NB4 (cell line): ENCODE measurements around the gene GPATCH8.
A peak's percentile ranks its signal among the peaks of the same experiment; 100 is the strongest.

Experiments used
- DNase-seq: peaks from one replicate; pipeline ENCODE4 v3.0.0; 2010; ENCODE audit warnings: low read depth
- H3K4me3 ChIP-seq: one replicate; pipeline ENCODE4 v1.5.1; 2011; ENCODE audit warnings: mild to moderate bottlenecking, low read depth, low read length, moderate library complexity
- MYC ChIP-seq: IDR thresholded peaks from 2 replicates; pipeline ENCODE4 v1.6.1; 2011; ENCODE audit warnings: low read depth, low read length
- POLR2A ChIP-seq: IDR thresholded peaks from 2 replicates; pipeline ENCODE4 v1.6.1; 2011; ENCODE audit warnings: mild to moderate bottlenecking; ENCODE audit not compliant: insufficient read length; ENCODE audit errors: extremely low read depth
- TF ChIP-seq, protein P1 (sequence below): IDR thresholded peaks from one replicate; pipeline ENCODE4 v1.5.1; 2012; ENCODE audit warnings: low read depth, low read length
- TF ChIP-seq, protein P2 (sequence below): IDR thresholded peaks from 2 replicates; pipeline ENCODE4 v1.6.1; 2011; ENCODE audit warnings: low read depth, low read length

The GPATCH8 gene

DNA sequence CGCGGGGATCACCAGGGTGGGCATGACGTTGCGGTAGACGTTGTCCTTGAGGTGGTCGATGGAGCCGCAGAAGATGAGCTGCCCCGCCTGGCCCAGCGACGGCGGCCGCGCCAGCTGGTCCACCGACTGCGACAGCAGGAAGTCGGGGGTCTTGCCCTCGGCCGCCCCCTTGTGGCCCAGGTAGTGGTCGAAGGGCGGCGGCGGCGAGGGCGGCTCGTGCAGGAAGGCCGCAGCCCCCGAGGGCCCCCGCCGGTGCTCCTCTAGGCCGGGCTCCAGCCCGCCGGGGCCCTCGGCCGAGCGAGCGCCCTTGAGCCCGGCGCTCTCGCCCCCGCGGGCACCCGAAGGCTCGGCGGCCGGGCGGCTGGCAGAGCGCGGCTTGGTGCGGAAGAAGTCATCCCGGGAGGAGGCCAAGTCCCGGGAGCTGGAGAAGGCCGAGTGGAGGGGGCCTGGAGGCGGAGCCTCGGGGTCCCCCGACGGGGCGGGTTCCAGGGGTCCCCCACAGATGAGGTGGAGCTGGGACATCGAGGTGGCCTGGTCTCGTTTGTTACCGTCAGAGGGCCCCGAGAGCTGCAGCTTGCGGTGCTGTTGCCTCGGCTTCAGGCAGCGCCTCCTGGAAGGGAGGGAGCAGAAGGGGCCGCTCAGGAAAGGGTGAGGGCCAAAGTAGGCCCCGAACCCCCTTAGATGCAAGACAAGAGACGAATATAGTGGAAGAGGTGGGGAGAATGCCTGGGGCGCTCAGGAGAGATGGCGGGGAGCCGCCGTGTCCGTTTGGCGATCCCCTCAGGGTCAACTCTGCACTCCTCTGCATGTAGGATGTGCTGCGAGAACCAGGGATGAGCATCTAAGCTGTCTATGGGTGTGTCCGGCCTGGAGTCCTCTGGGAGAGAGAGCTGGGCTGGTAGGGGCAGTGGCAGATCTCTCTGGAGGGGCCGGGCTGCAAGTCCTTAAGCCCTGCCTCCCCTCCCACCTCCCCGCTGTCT, 148.3 kb downstream of the GPATCH8 start:
- TF ChIP-seq, protein P1, sequence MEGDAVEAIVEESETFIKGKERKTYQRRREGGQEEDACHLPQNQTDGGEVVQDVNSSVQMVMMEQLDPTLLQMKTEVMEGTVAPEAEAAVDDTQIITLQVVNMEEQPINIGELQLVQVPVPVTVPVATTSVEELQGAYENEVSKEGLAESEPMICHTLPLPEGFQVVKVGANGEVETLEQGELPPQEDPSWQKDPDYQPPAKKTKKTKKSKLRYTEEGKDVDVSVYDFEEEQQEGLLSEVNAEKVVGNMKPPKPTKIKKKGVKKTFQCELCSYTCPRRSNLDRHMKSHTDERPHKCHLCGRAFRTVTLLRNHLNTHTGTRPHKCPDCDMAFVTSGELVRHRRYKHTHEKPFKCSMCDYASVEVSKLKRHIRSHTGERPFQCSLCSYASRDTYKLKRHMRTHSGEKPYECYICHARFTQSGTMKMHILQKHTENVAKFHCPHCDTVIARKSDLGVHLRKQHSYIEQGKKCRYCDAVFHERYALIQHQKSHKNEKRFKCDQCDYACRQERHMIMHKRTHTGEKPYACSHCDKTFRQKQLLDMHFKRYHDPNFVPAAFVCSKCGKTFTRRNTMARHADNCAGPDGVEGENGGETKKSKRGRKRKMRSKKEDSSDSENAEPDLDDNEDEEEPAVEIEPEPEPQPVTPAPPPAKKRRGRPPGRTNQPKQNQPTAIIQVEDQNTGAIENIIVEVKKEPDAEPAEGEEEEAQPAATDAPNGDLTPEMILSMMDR, result peak; percentile 34
- TF ChIP-seq MYC, result no peak

DNA sequence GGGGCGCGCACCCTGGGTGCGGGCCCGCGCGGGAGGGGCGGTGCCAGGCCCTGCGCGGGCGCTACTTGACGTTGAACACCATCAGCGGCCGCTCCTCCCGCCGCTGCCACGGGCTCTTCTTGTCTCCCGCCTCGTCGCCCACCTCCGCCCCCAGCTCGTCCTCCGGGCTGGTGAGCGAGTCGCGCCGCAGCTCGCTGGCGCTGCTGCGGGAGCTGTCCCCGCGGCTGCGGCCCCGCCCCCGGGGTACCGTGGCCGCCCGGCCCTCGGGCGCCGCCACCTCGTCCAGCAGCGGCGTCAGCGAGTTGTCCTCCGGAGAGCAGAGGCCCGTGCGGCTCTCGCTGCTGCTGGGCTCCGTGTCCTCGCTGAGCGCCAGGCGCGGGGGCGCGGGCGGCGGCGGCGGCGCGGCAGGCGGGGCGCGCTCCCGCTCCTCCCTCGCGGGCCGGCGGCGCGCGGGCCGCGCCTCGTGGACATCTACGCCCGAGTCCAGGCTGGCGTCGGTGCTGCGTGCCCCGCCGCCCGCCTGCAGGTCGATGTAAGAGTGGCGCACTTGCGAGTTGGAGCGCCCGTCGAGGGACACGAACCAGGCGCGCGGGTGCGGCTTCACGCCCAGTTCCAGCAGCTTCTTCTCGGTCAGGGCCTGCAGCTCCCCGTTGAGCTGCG, 149.4 kb downstream of the GPATCH8 start:
- H3K4me3 ChIP-seq, result no peak overlapping the region
- TF ChIP-seq, protein P1, result no peak
- TF ChIP-seq POLR2A, result no peak
- no peak for TF ChIP-seq MYC
- TF ChIP-seq, protein P2, sequence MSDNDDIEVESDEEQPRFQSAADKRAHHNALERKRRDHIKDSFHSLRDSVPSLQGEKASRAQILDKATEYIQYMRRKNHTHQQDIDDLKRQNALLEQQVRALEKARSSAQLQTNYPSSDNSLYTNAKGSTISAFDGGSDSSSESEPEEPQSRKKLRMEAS, result no peak
- no peak for DNase-seq

More for the DNA sequence above, 148.3 kb downstream of the GPATCH8 start:
- peak; percentile 76 for DNase-seq
- no peak overlapping the region for H3K4me3 ChIP-seq

DNA sequence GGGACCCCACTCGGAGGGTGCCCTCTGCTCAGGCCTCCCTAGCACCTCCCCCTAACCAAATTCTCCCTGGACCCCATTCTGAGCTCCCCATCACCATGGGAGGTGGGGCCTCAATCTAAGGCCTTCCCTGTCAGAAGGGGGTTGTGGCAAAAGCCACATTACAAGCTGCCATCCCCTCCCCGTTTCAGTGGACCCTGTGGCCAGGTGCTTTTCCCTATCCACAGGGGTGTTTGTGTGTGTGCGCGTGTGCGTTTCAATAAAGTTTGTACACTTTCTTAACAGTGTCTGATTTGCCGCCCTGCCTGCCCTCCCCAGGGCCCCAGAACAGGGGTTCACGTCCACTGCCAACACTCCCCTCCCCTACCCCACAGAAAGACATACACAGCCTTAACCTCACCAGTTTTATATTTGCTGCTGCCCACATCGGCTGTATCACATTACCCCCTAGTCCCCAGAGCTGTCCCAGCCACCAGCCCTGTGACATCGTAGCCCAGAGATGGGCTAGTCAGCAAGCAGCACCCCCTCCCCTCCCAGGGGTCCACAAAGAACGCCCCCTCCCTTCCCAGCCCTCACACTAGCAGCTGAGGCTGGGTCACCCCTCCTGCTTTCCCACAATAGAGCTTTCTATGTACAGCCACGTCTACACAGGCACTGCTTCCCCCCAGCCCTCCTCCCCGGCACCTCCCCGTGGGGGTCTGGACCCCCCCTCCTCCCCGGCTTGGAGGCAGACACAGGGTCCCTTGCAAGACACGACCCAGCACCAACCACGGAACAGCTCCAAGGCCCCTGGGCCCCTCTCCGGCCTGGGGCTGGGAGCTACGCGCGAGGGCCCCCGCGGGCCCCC, 150.2 kb downstream of the GPATCH8 start:
- no peak overlapping the region for H3K4me3 ChIP-seq
- DNase-seq, result no peak
- TF ChIP-seq POLR2A, result no peak
- TF ChIP-seq, protein P2, result no peak
- TF ChIP-seq, protein P1, result no peak
- no peak for TF ChIP-seq MYC

DNA sequence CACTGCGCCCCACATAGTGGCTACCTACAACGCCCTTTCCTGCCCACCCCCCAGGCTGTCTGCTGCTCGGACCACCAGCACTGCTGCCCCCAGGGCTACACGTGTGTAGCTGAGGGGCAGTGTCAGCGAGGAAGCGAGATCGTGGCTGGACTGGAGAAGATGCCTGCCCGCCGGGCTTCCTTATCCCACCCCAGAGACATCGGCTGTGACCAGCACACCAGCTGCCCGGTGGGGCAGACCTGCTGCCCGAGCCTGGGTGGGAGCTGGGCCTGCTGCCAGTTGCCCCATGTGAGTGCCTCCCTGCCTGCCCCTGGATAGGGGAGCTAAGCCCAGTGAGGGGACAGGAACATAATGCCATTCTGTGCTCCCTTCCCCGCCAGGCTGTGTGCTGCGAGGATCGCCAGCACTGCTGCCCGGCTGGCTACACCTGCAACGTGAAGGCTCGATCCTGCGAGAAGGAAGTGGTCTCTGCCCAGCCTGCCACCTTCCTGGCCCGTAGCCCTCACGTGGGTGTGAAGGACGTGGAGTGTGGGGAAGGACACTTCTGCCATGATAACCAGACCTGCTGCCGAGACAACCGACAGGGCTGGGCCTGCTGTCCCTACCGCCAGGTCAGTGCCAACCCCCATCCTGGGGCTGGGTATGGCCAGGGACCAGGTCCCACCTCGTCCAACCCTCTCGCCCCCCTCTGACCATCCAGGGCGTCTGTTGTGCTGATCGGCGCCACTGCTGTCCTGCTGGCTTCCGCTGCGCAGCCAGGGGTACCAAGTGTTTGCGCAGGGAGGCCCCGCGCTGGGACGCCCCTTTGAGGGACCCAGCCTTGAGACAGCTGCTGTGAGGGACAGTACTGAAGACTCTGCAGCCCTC, 151.0 kb downstream of the GPATCH8 start:
- no peak for DNase-seq
- H3K4me3 ChIP-seq, result no peak overlapping the region
- TF ChIP-seq, protein P1, result no peak
- no peak for TF ChIP-seq POLR2A
- TF ChIP-seq, protein P2, result no peak
- TF ChIP-seq MYC, result no peak

DNA sequence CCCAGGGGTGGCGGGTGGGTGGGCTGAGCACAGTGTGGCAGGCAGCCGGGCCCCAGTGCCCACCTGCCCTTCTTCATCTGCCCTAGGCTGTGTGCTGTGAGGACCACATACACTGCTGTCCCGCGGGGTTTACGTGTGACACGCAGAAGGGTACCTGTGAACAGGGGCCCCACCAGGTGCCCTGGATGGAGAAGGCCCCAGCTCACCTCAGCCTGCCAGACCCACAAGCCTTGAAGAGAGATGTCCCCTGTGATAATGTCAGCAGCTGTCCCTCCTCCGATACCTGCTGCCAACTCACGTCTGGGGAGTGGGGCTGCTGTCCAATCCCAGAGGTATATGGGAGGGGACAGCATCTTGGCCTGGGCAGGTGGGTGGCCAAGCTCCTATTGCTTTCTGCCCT, 151.7 kb downstream of the GPATCH8 start:
- no peak overlapping the region for H3K4me3 ChIP-seq
- DNase-seq, result no peak
- TF ChIP-seq, protein P1, result no peak
- TF ChIP-seq, protein P2, result no peak
- TF ChIP-seq MYC, result no peak
- no peak for TF ChIP-seq POLR2A
